ENCODE results near the gene MYRFL.

The MYRFL gene

GRCh38 chr12:69931569-69931968, 106.5 kb downstream of the MYRFL start:
- no peak for DNase-seq (ENCODE audit: low spot score)
- FAIRE-seq, result no peak

GRCh38 chr12:69932154-69932553, 107.1 kb downstream of the MYRFL start:
- FAIRE-seq, result no peak

GRCh38 chr12:69932676-69933552, 107.9 kb downstream of the MYRFL start:
- DNase-seq (ENCODE audit: low spot score) (no peak), FAIRE-seq (no peak)

More at GRCh38 chr12:69932154-69932553, 107.1 kb downstream of the MYRFL start:
- DNase-seq (ENCODE audit: low spot score), result no peak

- DNase-seq (ENCODE audit: low spot score) (no peak), FAIRE-seq (no peak)
Measured at GRCh38 chr12:69934011-69934410, 109.0 kb downstream of the MYRFL start.

DNA sequence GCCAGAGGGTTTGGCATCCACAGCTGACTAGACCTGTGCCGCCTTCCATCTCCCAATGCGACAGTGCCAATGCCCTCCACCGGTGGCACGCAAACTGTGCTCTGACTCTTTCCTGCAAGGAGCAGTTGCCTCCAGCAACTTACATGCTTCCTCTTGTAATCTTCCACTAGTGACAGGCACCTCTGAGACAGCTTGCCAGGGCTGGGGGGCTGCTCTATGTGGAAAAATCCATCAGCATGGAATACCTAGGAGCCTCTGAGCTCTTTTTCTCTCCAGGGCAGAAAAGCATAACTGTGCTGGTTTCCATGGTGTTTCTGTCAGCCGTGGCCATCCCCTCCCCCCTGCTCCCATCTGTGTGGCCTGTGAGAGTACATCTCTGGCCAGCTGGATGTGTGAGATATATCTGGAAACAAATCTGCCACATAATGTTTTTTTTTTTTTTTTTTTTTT, 110.6 kb downstream of the MYRFL start:
- no peak for FAIRE-seq
- no peak for DNase-seq (ENCODE audit: low spot score)

DNA sequence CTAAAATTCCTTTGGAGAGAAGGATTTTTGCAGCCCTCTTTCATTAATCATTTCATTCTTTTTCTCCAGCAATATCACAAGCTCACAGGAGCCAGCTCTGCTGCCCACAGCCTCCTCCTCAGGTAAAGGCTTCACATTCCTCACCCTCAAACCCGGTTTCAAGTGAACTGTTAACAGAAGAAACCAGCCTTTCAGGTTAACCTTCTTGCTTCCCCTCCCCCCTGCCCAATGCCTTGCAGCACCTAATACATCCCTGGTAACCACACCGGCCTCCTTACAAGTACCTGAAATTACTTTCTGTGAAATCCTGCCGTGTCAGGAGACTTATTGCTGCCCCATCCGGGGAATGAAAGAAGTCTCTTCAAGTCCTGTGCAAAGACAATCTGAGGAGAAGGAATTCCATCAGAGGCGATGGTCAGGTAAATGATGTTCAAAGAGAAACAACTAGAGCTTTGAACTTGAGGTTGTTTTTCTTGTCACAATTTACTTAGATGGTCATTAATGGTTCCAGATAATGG, 111.2 kb downstream of the MYRFL start:
- no peak for FAIRE-seq
- no peak for DNase-seq (ENCODE audit: low spot score)

DNA sequence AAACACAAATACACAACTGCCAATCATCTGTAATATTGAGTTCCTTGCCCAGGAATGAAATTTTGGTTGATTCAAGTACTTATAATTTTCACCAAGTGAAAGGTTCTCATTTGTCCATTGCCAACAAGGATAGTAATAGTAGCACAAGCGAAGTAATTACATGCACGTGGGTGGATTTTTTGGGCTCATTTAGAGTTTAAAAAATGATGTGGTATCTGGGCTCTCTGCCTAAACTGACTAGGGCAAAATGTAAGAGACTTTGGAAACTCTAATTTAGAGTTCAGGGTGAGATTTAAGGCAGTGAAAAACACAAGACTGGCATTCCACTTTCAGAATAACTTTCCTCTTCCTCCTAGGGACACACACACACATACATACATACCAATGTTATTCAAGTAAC, 111.7 kb downstream of the MYRFL start:
- no peak for DNase-seq (ENCODE audit: low spot score)
- no peak for FAIRE-seq

- FAIRE-seq, result no peak
- DNase-seq (ENCODE audit: low spot score), result no peak
Measured at GRCh38 chr12:69947123-69947522, 122.1 kb downstream of the MYRFL start.

DNA sequence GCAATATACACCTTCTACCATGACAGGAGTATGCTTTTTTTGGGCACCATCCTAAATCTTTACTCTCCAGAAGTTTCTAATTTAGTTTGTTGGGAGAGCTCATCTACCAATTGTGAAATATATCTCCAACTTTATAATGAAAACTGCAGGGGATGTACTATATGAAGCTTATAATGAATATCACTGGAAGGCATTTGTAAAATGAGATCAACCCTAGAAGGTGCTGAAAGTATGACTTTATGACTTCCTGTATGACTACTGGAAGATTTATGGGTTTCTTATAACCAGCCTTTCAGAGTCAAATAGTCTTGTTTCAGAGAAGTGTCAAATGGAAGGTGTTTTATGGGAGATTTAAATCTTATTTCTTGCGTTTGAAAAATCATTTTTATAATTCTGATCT, 122.9 kb downstream of the MYRFL start:
- FAIRE-seq, result no peak
- DNase-seq (ENCODE audit: low spot score), result no peak

GRCh38 chr12:69948851-69949250, 123.8 kb downstream of the MYRFL start:
- FAIRE-seq (no peak), DNase-seq (ENCODE audit: low spot score) (no peak)

DNA sequence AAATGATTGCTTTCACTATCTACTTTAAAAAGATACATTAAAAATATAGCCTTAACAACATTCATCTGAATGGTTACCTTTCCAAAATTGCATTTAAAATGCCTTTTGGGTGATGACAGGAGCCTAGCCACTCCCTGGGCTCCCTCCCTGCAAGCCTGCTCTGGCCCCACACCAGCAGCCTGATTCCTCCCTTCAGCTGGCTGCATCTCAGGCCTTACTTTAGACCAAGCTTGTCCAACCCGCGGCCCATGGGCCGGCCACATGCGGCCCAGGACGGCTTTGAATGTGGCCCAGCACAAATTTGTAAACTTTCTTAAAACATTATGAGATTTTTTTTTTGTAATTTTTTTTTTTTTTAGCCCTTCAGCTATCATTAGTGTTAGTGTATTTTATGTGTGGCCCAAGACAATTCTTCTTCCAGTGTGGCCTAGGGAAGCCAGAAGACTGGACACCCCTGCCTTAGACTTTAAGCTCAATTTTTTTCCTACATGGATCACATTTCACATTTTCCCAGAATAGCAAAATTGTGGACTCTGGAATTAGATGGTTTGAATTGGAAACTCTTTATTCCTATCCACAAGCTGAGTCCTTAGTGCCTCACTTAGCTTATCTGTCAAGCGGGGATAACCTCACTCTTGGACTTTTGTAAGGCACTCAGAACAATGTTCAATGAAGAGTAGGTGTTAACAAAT, 124.4 kb downstream of the MYRFL start:
- FAIRE-seq, result no peak
- DNase-seq (ENCODE audit: low spot score), result no peak

GRCh38 chr12:69951108-69951507, 126.1 kb downstream of the MYRFL start:
- FAIRE-seq, result no peak

GRCh38 chr12:69952890-69953289, 127.9 kb downstream of the MYRFL start:
- DNase-seq (ENCODE audit: low spot score), result no peak
- no peak for FAIRE-seq

More at GRCh38 chr12:69951108-69951507, 126.1 kb downstream of the MYRFL start:
- DNase-seq (ENCODE audit: low spot score), result no peak

GRCh38 chr12:69961246-69961645, 136.2 kb downstream of the MYRFL start:
- FAIRE-seq, result no peak

GRCh38 chr12:69966409-69966808, 141.4 kb downstream of the MYRFL start:
- DNase-seq (ENCODE audit: low spot score) (peak; percentile 54), FAIRE-seq (peak; percentile 22)

More at GRCh38 chr12:69961246-69961645, 136.2 kb downstream of the MYRFL start:
- no peak for DNase-seq (ENCODE audit: low spot score)

- FAIRE-seq (no peak), DNase-seq (ENCODE audit: low spot score) (no peak)
Measured at GRCh38 chr12:69966839-69967238, 141.8 kb downstream of the MYRFL start.

DNA sequence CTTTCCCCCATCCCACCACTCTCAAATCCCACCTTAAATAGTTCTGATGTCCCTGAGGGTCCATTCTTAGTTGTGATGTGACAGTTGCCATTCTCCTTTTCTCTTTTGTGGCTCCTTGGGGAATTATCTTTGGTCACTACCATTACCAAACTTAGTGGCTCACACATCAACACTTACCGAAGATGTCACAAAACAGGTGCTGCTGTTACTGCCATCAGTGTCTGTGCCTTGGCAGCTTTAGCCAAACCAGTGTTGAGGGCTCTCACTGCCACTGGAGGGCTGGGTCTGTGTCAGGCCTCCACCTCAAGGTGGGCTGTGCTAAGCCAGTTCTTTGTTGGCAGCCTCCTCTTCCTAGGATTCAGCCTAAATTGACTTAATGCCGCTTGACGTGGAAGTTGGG, 144.0 kb downstream of the MYRFL start:
- FAIRE-seq (no peak), DNase-seq (ENCODE audit: low spot score) (no peak)

DNA sequence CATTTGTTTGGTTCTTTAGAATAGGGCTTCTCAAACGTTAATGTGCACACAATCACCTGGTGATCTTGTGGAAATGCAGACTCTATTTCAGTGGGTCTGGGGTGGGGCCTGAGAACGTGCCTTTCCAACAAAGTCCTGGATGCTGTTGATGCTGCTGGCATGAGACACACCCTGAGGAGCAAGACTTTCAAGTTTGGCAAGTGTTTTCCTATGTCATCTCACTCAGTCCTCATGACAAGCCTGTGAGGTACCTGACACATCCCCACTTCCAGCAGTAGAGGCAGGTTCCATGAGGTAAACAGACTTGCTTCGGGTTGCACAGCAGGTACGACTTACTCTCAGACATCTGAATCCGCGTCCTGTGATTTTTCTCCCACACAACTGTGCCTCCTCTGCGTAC, 147.1 kb downstream of the MYRFL start:
- no peak for DNase-seq (ENCODE audit: low spot score)
- FAIRE-seq, result no peak

DNA sequence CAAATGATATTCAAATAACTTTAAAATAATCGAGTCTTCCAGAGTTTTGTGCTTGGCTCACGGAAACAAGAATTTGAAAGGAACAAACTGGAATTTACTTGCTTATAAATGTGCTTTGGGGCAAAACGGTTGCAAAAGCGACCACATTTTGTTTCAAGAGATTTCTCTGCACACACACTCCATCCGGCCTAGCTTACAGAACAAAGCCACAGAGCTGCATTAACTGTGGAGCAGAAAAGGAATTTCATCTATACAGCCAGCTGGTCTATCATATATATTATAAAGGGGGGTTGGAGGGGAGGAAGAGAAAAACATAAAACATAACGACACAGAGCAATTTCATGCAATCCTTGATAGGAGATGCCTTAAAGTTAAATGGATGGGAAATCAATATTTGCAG, 153.0 kb downstream of the MYRFL start:
- FAIRE-seq, result no peak
- DNase-seq (ENCODE audit: low spot score), result no peak

- DNase-seq (ENCODE audit: low spot score) (no peak), FAIRE-seq (no peak)
Measured at GRCh38 chr12:69981881-69982475, 157.0 kb downstream of the MYRFL start.

DNA sequence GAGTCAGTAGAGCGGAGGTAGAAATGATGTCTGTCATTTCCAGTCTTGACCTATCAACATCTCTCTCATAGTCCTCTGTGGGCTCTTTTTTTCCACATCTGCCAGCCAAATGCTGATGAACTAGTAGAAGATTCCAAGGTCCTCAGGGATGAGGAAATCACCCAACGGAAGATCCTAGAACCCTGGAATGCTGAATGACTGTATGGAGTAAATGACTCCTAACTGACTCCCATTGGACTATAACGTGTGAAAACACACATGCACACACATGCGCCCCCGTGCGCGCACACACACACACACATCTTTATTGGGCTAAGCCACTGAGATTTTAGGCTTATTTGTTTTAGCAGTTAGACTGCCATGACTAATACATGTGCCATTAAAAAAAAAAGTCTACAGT, 159.2 kb downstream of the MYRFL start:
- DNase-seq (ENCODE audit: low spot score) (no peak), FAIRE-seq (no peak)

GRCh38 chr12:69985656-69986055, 160.6 kb downstream of the MYRFL start:
- no peak for FAIRE-seq
- DNase-seq (ENCODE audit: low spot score), result no peak
